Mesendoderm (in vitro differentiated cells): ENCODE data around the gene PHOX2A.
"Not testable (repeated sequence)": the region's sequence is repeated elsewhere in the genome, so short reads cannot be mapped to it uniquely, and the experiment has no call there.

Experiments
- DNase-seq: peaks from one replicate; pipeline ENCODE4 v3.0.0; 2013
- H2AK5ac ChIP-seq: 2 replicates; pipeline ENCODE4 v1.6.1; 2013; ENCODE audit warnings: low read length, inconsistent platforms
- H2BK120ac ChIP-seq: 2 replicates; pipeline ENCODE4 v1.6.1; 2013; ENCODE audit warnings: low read depth, mild to moderate bottlenecking, low read length, moderate library complexity, mixed read lengths
- H2BK15ac ChIP-seq: replicated peaks from 2 replicates; pipeline ENCODE4 v1.6.1; 2013; ENCODE audit warnings: low read depth, mild to moderate bottlenecking, moderate library complexity
- H2BK5ac ChIP-seq: 2 replicates; pipeline ENCODE4 v1.6.1; 2013; ENCODE audit warnings: low read length, inconsistent platforms
- H3K18ac ChIP-seq: 2 replicates; pipeline ENCODE4 v1.6.1; 2013; ENCODE audit warnings: mild to moderate bottlenecking, low read length, mixed read lengths
- H3K23ac ChIP-seq: one replicate; pipeline ENCODE4 v1.6.1; 2013; ENCODE audit warnings: low read length
- H3K27ac ChIP-seq: 2 replicates; pipeline ENCODE4 v1.5.1; 2013; ENCODE audit warnings: low read depth, mild to moderate bottlenecking, inconsistent platforms, low read length, moderate library complexity
- H3K27me3 ChIP-seq: 2 replicates; pipeline ENCODE4 v1.6.1; 2013; ENCODE audit warnings: low read length, control low read depth, mild to moderate bottlenecking, inconsistent platforms; ENCODE audit not compliant: insufficient read depth, poor library complexity
- H3K36me3 ChIP-seq: 2 replicates; pipeline ENCODE4 v1.6.1; 2013; ENCODE audit warnings: low read length, inconsistent platforms; ENCODE audit not compliant: control insufficient read depth, insufficient read depth
- H3K4ac ChIP-seq: one replicate; pipeline ENCODE4 v1.6.1; 2013; ENCODE audit warnings: low read depth, mild to moderate bottlenecking, low read length, moderate library complexity
- H3K4me1 ChIP-seq: 2 replicates; pipeline ENCODE4 v1.6.1; 2013; ENCODE audit warnings: low read depth, low read length, inconsistent platforms; ENCODE audit not compliant: control insufficient read depth
- H3K4me2 ChIP-seq: 2 replicates; pipeline ENCODE4 v1.6.1; 2013; ENCODE audit warnings: low read length
- H3K4me3 ChIP-seq: 2 replicates; pipeline ENCODE4 v1.5.1; 2013; ENCODE audit warnings: mild to moderate bottlenecking, low read length
- H3K56ac ChIP-seq: one replicate; pipeline ENCODE4 v1.6.1; 2013; ENCODE audit warnings: low read length
- H3K79me1 ChIP-seq: 2 replicates; pipeline ENCODE4 v1.6.1; 2013; ENCODE audit warnings: low read length, inconsistent platforms
- H3K79me2 ChIP-seq: 2 replicates; pipeline ENCODE4 v1.6.1; 2013; ENCODE audit warnings: mild to moderate bottlenecking, low read length; ENCODE audit not compliant: control insufficient read depth, insufficient read depth
- H3K9ac ChIP-seq: 2 replicates; pipeline ENCODE4 v1.6.1; 2013; ENCODE audit warnings: low read length, inconsistent platforms
- H4K5ac ChIP-seq: one replicate; pipeline ENCODE4 v1.6.1; 2013; ENCODE audit warnings: low read length
- H4K8ac ChIP-seq: one replicate; pipeline ENCODE4 v1.6.1; 2013; ENCODE audit warnings: low read depth, mild to moderate bottlenecking, control low read depth, low read length, moderate library complexity
- whole genome bisulfite sequencing: extraction: QIAGEN DNeasy Blood & Tissue Kit; methylation state at CpG from one replicate; pipeline ENCODE4 v1.1.7; 2013; ENCODE audit warnings: low lambda C conversion rate, missing lambda C conversion rate; ENCODE audit not compliant: insufficient coverage; ENCODE audit errors: extremely low coverage; 5-methylcytosine and 5-hydroxymethylcytosine counted together

Gene PHOX2A

DNA sequence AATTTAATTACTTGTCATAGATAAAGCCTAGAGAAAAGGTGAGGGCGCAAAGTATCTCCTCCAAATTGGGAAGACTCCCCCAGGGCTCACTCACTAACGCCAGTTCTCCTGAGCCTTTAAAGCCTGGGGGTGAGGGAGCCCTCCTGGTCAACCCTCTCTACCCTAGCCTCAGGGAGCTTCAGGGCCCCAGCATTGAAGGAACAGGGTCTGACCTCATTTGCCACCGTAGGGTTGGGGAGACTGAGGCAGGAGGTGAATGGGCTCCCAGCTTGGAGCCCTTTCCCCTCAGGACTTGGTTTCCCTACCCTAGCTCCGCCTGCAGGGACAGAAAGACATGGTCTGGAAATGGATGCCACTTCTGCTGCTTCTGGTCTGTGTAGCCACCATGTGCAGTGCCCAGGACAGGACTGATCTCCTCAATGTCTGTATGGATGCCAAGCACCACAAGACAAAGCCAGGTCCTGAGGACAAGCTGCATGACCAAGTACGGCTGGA is 25.7 kb downstream of the PHOX2A start:
- Histone ChIP-seq H3K27ac (no peak overlapping the region), H2BK15ac (no peak overlapping the region), H3K56ac (no peak overlapping the region), H3K79me2 (no peaks in the 10 kb centered on the region), H2BK5ac (no peak overlapping the region), H3K79me1 (no peaks in the 10 kb centered on the region), H3K23ac (peak overlapping the region; percentile 35), H3K4ac (no peak overlapping the region), H3K9ac (no peak overlapping the region), H4K5ac (no peak overlapping the region), H3K4me3 (no peak overlapping the region), H3K4me2 (no peak overlapping the region), H3K4me1 (peaks cover 10% of the 10 kb centered on the region), H3K36me3 (no peaks in the 10 kb centered on the region), H3K18ac (no peak overlapping the region), H2BK120ac (no peak overlapping the region), H3K27me3 (no peaks in the 10 kb centered on the region), H2AK5ac (no peak overlapping the region), H4K8ac (no peak overlapping the region)
- DNase-seq = no peak
- no CpG with 5 or more reads among the region's 5 CpGs for WGBS

GRCh38 chr11:72217841-72218240 is 26.1 kb downstream of the PHOX2A start:
- no peak overlapping the region for H2BK120ac ChIP-seq
- H3K18ac ChIP-seq = no peak overlapping the region
- H3K23ac ChIP-seq = no peak overlapping the region
- no peaks in the 10 kb centered on the region for H3K36me3 ChIP-seq
- no peaks in the 10 kb centered on the region for H3K79me2 ChIP-seq
- no peak overlapping the region for H4K8ac ChIP-seq
- WGBS = no CpG with 5 or more reads among the region's 2 CpGs
- H2BK15ac ChIP-seq = no peak overlapping the region
- no peak overlapping the region for H3K9ac ChIP-seq
- H3K4ac ChIP-seq = no peak overlapping the region
- H3K27ac ChIP-seq = no peak overlapping the region
- no peak overlapping the region for H3K56ac ChIP-seq
- no peak overlapping the region for H2BK5ac ChIP-seq
- no peak overlapping the region for H4K5ac ChIP-seq
- H2AK5ac ChIP-seq = no peak overlapping the region
- H3K79me1 ChIP-seq = no peaks in the 10 kb centered on the region
- peaks cover 10% of the 10 kb centered on the region for H3K4me1 ChIP-seq
- H3K4me3 ChIP-seq = no peak overlapping the region
- DNase-seq = no peak
- no peaks in the 10 kb centered on the region for H3K27me3 ChIP-seq
- no peak overlapping the region for H3K4me2 ChIP-seq

GRCh38 chr11:72216638-72217037 is 27.3 kb downstream of the PHOX2A start, which contains the start of gene FOLR2:
Gene FOLR2, plus strand, starts transcription at chr11:72216794. Its CDS starts 1,791 bp downstream, at chr11:72218585.
- Histone ChIP-seq H3K4me3 (no peak within 1 kb of the TSS), H3K4ac (no peak within 1 kb of the TSS), H3K56ac (no peak within 1 kb of the TSS), H3K79me1 (no peaks in the 10 kb centered on the region), H2BK15ac (no peak within 1 kb of the TSS), H2BK5ac (no peak within 1 kb of the TSS), H2AK5ac (no peak within 1 kb of the TSS), H4K5ac (no peak within 1 kb of the TSS), H3K27ac (no peak within 1 kb of the TSS), H4K8ac (no peak within 1 kb of the TSS), H3K4me1 (peaks cover 1% of the 10 kb centered on the region), H3K79me2 (no peaks in the 10 kb centered on the region), H2BK120ac (no peak within 1 kb of the TSS), H3K4me2 (no peak within 1 kb of the TSS), H3K23ac (no peak within 1 kb of the TSS), H3K18ac (no peak within 1 kb of the TSS), H3K9ac (no peak within 1 kb of the TSS), H3K36me3 (no peaks in the 10 kb centered on the region), H3K27me3 (no peaks in the 10 kb centered on the region)
- DNase-seq = no peak
- no CpG with 5 or more reads among the region's 6 CpGs for WGBS

DNA sequence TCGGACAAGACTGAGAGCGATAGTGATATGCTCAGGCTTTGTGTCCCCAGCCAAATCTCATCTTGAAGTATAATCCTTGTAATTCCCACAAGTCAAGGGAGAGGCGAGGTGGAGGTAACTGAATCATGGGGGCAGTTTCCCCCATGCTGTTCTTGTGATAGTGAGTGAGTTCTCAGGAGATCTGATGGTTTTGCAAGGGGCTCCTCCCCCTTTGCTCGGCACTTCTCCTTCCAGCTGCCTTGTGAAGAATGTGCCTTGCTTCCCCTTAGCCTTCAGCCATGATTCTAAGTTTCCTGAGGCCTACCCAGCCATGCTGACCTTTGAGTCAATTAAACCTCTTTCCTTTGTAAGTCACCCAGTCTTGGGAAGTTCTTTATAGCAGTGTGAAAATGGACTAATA is 34.9 kb downstream of the PHOX2A start:
- Histone ChIP-seq H2AK5ac (no peak overlapping the region), H3K18ac (no peak overlapping the region), H3K27ac (no peak overlapping the region), H3K9ac (no peak overlapping the region), H4K8ac (no peak overlapping the region), H2BK120ac (no peak overlapping the region), H3K4ac (no peak overlapping the region), H3K79me1 (no peaks in the 10 kb centered on the region), H4K5ac (no peak overlapping the region), H3K4me3 (no peak overlapping the region), H3K4me2 (no peak overlapping the region), H2BK15ac (no peak overlapping the region), H2BK5ac (no peak overlapping the region), H3K27me3 (no peaks in the 10 kb centered on the region), H3K4me1 (no peaks in the 10 kb centered on the region), H3K36me3 (no peaks in the 10 kb centered on the region), H3K23ac (no peak overlapping the region), H3K79me2 (no peaks in the 10 kb centered on the region), H3K56ac (no peak overlapping the region)
- peak; percentile 31 for DNase-seq
- no CpG with 5 or more reads among the region's 4 CpGs for WGBS

- Histone ChIP-seq H3K4ac (no peak overlapping the region), H3K4me2 (no peak overlapping the region), H3K18ac (no peak overlapping the region), H3K4me3 (no peak overlapping the region), H3K27me3 (no peaks in the 10 kb centered on the region), H4K8ac (no peak overlapping the region), H4K5ac (no peak overlapping the region), H3K23ac (no peak overlapping the region), H3K9ac (no peak overlapping the region), H3K79me1 (no peaks in the 10 kb centered on the region), H2BK120ac (no peak overlapping the region), H3K27ac (no peak overlapping the region), H3K56ac (no peak overlapping the region), H2AK5ac (no peak overlapping the region), H3K4me1 (no peaks in the 10 kb centered on the region), H3K79me2 (no peaks in the 10 kb centered on the region), H3K36me3 (no peaks in the 10 kb centered on the region), H2BK5ac (no peak overlapping the region), H2BK15ac (no peak overlapping the region)
- no CpG with 5 or more reads among the region's 3 CpGs for WGBS
- no peak for DNase-seq
Measured at GRCh38 chr11:72208281-72208680, 35.7 kb downstream of the PHOX2A start.

DNA sequence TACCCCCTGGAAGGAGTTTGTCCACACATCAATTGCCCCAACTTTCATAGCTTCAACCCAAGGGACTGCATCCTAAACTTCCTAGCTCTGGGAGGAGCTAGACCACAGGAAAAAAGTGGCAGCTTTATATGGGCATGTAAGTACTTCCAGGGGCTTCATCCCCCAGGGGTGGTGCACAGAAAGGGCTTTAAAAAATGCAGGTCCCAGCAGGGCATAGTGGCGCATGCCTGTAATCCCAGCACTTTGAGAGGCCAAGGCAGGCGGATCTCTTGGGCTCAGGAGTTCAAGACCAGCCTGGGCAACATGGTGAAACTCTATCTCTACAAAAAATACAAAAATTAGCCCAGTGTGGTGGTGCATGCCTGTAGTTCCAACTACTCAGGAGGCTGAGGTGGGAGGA is 37.2 kb downstream of the PHOX2A start:
- not testable (repeated sequence) for H3K4ac ChIP-seq, H3K56ac ChIP-seq, H3K79me2 ChIP-seq, H3K23ac ChIP-seq, H3K4me3 ChIP-seq, DNase-seq, H3K27ac ChIP-seq, H2AK5ac ChIP-seq, H2BK15ac ChIP-seq, H3K27me3 ChIP-seq, H4K8ac ChIP-seq, H3K36me3 ChIP-seq, H2BK120ac ChIP-seq, H3K79me1 ChIP-seq, H3K4me1 ChIP-seq, H4K5ac ChIP-seq, H2BK5ac ChIP-seq, H3K18ac ChIP-seq, H3K9ac ChIP-seq, H3K4me2 ChIP-seq
- WGBS = no CpG with 5 or more reads among the region's 2 CpGs
